ENCODE measurements around the gene KLRC4. TPM values are rescaled to one million over a fixed set of nuclear protein-coding genes. Genes with fewer than 3 reads are reported as not detected.

KLRC4 gene
- total and polyA plus RNA-seq, 2 donors (not counting 3 experiments of a cell fraction or from before 2014, with no cell fraction given) = not detected

DNA sequence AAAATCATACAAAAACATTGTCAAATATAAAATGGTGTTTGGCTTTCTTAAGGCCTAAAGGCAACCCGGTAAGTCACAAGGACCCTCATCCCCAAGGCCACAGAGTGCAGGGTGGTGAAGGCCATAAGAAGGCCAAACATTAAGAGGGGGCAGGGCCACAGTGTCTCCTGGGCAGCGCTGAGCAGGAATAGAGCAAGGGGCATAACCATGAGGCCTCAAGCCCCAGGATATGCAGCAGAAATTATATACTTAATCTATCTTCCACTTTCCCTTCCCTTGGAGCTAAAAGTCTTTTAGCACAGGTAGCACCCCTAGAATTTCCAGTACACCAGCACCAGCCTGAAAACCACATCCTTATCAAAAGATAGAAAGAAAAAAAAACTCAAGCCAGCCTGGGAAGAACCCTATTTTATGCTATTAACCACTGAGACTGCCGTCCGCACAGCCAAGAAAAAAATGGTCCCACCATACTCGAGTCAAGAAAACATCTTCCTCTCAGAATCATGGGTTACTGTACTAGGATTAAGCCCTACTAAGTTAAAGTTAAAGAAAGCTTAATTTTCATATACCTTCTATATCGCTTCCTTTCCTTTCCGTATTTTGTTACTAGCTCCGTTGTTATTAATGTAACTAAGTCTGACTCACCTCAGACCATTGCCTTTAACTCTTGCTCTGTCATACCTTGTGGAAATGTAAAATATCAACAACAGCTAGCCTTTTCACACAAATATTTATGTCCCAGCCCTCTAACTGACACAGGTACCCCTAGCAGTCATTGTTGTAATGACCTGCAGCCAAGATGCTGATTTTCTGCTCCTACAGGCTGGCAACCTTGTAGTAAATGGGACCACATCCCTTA is 39.8 kb downstream of the KLRC4 start:
- ChIA-PET POLR2A (no interaction called here), CTCF (no interaction called here)
- Histone ChIP-seq H3K79me2 (ENCODE audit: control insufficient read depth, insufficient read depth, low read length) (no peaks in the 10 kb centered on the region), H3K9ac (replicated peaks; ENCODE audit: extremely low read depth, insufficient read depth, low read length) (no peak overlapping the region), H3K9me3 (replicated peaks; ENCODE audit: control insufficient read depth, insufficient read depth, low read length) (no peaks in the 10 kb centered on the region), H3K4me1 (ENCODE audit: control insufficient read depth, extremely low read depth, insufficient read depth, low read length) (peaks cover 17% of the 10 kb centered on the region), H3K36me3 (ENCODE audit: control insufficient read depth in 2 of 2, extremely low read depth in 1 of 2, insufficient read depth in 2 of 2, low read length in 2 of 2) (no peaks in the 10 kb centered on the region), H3K4me3 (replicated peaks in 1 of 3; ENCODE audit: insufficient read depth in 1 of 3, low read depth in 1 of 3, low read length in 3 of 3) (no peak overlapping the region), H3K27me3 (ENCODE audit: control insufficient read depth in 2 of 2, insufficient read depth in 2 of 2, low read length in 2 of 2) (no peaks in the 10 kb centered on the region), H3K4me2 (ENCODE audit: insufficient read depth, low read length) (no peak overlapping the region), H3K9me1 (replicated peaks; ENCODE audit: control insufficient read depth, extremely low read depth, insufficient read depth, low read length) (no peaks in the 10 kb centered on the region), H3K27ac (ENCODE audit: insufficient read depth, low read depth, low read length) (no peak overlapping the region), H2AFZ (ENCODE audit: low read depth, low read length) (no peak overlapping the region), H4K20me1 (replicated peaks; ENCODE audit: control insufficient read depth, extremely low read depth, insufficient read depth, low read length) (no peaks in the 10 kb centered on the region)
- no TSS peak for BruUV-seq (replicated peaks)
- intact Hi-C loops (cut with micrococcal nuclease) = loop anchor here (10.0 kb wide), 1 partner anchor 355 kb away; the partner anchor contains the start of gene CLEC12B
- TF ChIP-seq GATA2 (IDR thresholded peaks at IDR 0.05; ENCODE audit: insufficient read depth, insufficient read length, low read depth, low read length) = no peak
- TF ChIP-seq, protein P1, sequence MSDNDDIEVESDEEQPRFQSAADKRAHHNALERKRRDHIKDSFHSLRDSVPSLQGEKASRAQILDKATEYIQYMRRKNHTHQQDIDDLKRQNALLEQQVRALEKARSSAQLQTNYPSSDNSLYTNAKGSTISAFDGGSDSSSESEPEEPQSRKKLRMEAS (IDR thresholded peaks at IDR 0.05; ENCODE audit: insufficient read depth, insufficient read length) = no peak
- TF ChIP-seq, protein P2, sequence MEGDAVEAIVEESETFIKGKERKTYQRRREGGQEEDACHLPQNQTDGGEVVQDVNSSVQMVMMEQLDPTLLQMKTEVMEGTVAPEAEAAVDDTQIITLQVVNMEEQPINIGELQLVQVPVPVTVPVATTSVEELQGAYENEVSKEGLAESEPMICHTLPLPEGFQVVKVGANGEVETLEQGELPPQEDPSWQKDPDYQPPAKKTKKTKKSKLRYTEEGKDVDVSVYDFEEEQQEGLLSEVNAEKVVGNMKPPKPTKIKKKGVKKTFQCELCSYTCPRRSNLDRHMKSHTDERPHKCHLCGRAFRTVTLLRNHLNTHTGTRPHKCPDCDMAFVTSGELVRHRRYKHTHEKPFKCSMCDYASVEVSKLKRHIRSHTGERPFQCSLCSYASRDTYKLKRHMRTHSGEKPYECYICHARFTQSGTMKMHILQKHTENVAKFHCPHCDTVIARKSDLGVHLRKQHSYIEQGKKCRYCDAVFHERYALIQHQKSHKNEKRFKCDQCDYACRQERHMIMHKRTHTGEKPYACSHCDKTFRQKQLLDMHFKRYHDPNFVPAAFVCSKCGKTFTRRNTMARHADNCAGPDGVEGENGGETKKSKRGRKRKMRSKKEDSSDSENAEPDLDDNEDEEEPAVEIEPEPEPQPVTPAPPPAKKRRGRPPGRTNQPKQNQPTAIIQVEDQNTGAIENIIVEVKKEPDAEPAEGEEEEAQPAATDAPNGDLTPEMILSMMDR (IDR thresholded peaks at IDR 0.05; ENCODE audit: extremely low read depth in 1 of 2, insufficient read depth in 1 of 2, low read depth in 1 of 2, low read length in 2 of 2) = no peak
- no peak for TF ChIP-seq JUN (IDR thresholded peaks at IDR 0.05; ENCODE audit: borderline replicate concordance, insufficient read depth, insufficient read length, low read depth)
- no peak for TF ChIP-seq MYC (IDR thresholded peaks at IDR 0.05; ENCODE audit: low read depth, low read length)
- no peak for TF ChIP-seq FOS (IDR thresholded peaks at IDR 0.05; ENCODE audit: borderline replicate concordance, insufficient read depth, low read length)
- TF ChIP-seq EZH2 (IDR thresholded peaks at IDR 0.05; ENCODE audit: borderline replicate concordance, low read depth, low read length, severe bottlenecking) = no peak
- TF ChIP-seq POLR2A (IDR thresholded peaks at IDR 0.05; ENCODE audit: low read depth, low read length) = no peak
- no peak for TF ChIP-seq POLR2AphosphoS5 (IDR thresholded peaks at IDR 0.05; ENCODE audit: insufficient read depth, low read depth, low read length)
- DNase-seq (ENCODE audit: low read depth, low spot score) (no peak), FAIRE-seq (no peak)
- dilution Hi-C loops (cut with MboI; ENCODE audit: extremely low pct_ligation_motif_present, low sequenced_read_pairs) = no loop called here

Measured in endothelial cell of umbilical vein (primary cell).